Glomerular endothelial cell (primary cell): ENCODE measurements around the gene KREMEN1. TPM values are rescaled to one million over a fixed set of nuclear protein-coding genes. Genes with fewer than 3 reads are reported as not detected.

ENCODE experiments used
- DNase-seq: peaks from one replicate; pipeline ENCODE4 v3.0.0-alpha.2; 2011; ENCODE audit warnings: low read depth, low spot score; ENCODE audit errors: extremely low read depth
- total RNA-seq: library from RNA; depleted of rRNA; stranded (reverse); fragments of >200 nt; gene quantifications from 2 replicates; pipeline ENCODE4 v1.2.3, GENCODE V29; 2015

KREMEN1 gene
- total RNA-seq, 1 donor from 2014 or later = 2.3 TPM

DNA sequence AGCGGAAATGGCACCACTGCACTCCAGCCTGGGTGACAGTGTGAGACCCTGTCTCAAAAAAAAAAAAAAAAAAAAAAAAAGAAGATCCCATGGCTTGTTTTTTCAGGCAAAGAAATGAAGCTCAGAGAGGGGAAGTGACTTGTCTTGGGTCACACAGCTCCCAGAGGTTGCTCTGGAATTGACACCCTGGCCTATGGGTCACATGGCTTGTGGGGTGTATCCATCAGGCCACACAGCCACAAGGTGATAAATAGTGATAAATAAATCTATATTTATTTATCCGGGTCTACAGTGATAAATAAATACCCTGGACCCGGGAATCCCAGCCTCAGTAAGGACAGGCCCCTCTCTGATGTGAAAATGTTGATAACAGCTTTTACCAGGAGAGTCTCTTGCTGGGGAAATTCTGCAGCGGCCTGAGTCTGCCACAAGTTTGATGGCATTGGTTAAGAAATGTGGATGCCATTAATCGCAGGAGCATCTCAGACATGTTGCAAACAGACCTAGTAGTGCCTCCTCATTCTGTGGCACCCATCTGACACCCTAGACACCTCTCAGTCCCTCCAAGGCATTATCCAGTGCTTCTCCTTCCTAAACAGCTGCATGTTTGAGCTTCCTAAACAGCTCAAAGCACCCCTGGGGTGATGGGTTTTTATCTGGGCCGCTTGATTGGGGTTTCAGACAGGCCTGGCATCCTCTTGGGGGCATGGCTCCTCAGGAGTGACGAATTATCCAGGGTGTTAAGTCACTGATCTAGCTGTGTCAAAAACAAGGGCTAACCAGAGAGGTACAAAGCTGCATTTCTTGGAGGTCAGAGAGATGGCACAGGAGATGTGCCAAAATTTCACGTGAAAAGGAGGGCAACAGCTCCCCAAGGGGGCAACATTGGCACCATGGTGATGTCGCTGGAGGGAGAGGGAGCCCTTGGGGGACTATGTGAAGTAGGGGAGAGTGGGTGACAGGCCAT is 130.9 kb downstream of the KREMEN1 start:
- DNase-seq = no peak

DNA sequence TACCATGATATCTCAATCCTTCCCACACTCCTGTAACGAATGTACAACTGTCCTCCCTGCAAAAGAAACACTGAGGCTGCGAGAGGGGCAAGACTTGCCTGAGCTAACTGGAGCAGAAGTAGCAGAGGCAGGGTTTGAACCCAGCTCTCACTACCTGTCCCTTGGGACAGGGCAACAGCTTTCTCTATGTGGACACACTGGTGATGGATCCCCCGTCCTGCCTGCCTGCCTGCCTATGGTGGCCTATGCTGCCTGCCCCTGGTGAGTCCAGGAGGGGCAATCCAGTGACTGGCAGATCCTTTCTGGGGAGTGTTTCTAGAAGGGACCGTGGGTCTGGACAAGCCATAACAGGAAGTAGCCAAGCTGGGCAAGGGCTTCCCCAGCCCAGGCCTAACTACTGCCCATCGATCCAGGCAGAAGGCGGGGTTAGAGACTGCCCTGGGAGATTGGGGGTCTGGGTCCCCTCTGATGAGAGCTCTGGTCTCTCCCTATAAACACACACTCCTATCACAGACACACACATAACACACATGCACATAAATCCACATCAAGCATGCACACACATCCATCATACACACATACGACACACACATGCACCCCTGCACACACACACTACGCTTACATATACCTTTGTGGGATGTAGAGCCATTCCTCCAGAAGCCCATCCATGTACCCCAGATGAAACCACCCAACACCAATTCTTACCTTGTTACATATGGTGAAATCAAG is 131.8 kb downstream of the KREMEN1 start:
- no peak for DNase-seq

DNA sequence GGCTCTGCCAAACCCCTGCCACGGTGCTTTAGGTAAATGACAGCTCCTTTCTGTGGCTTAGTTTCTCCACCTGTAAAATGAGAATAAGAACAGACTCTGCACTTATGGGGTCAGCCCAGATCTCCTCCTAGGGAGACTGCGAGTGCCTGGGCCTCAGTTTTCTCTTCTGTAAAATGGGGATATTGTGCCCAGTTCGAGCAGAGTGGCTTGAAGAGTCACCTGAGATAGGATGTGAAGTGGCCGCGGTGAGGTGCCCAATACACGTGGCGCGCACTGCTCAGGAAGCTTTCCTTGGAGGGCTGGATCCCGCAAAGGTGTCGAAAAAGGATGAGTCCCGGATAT is 132.4 kb downstream of the KREMEN1 start:
- DNase-seq = no peak

DNA sequence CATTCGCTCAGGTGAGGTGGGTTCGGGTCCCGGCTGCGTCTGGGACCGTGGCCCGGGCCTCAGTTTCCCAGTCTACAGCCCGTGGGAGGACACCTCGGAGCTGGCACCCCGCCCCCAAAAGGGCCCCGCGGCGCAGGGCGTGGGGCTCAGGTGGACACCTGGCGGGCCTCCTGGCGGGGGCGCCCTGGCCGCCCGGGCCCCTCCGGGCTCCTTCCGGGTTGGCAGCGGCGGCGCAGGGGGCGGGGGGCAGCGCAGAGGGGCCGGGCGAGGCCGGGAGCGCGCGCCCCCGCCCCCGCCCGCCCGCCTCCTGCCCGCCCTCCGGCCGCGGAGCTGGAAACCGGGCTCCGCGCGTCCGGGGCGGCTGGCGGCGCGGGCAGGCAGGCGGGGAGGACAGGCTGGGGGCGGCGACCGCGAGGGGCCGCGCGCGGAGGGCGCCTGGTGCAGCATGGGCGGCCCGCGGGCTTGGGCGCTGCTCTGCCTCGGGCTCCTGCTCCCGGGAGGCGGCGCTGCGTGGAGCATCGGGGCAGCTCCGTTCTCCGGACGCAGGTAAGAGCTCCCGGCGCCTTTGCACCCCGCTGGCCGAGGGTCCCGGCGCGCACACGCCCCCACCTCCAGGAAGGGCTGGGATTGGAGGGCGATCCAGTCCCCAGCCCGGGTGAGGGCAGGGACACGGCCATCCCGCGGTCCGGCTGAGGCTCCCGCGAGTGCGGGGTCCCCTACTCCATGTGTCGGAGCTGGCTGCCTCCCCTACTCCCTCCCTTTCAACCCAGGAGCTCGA is 132.9 kb downstream of the KREMEN1 start, which contains the start of gene EMID1:
Gene EMID1, plus strand, starts transcription at position 303 of the 778 bp plus-strand sequence. Its CDS starts 143 bp downstream, at position 446.
- DNase-seq = no peak

DNA sequence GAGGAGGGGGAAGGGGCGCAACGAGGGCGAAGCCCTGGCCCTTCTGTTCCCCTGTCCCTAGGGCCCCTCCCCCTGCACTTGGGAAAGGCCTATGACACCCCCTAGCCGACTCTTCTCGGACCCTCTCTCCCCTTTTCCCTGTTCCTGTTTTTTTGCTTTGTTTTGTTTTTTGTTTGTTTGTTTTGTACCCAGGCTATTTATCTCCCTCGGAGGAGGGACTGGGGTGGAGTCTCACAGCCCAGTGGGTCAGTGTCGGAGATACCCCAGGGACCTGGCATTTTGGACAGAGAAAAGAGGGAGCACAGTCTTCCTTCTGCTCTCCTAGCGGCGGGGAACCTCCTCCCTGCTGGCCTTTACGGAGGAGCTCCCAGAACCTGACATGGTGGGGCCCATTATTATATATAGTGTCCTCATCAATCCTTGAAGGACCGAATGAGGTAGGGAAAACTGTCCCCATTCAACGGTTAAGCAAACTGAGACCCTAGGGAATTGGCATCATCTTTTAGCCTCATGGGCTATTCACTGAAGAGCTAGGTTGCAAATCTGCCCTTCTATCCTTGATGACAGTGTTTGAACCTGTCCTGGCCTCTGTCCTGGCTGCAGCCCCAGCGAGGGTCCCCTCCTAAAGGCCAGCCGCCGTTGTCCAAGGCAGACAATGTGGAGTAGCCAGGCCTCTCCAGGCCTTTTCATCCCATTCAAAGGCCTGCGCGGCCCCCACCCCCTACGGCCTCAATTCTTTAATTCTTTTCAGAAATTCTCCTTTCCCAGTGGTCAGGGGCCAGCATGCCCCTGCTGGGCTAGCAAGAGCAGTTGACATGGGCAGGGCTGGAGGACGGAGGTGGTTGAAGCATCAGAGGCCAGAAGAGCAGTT is 133.8 kb downstream of the KREMEN1 start:
- no peak for DNase-seq

DNA sequence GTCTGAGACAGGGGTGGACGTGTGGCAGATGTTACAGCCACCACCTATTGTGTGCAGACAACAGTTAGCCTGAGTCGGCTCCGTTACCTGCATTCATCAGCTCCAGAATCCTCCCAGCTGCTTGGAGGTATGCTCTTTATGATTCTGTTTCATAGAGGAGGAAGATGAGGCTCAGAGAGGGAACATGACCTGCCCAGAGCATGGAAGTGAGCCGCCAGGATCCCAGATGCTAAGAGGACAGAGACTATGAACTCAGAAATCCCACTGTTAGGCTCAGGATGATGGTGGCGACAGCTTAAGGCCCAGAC is 134.4 kb downstream of the KREMEN1 start:
- no peak for DNase-seq

DNA sequence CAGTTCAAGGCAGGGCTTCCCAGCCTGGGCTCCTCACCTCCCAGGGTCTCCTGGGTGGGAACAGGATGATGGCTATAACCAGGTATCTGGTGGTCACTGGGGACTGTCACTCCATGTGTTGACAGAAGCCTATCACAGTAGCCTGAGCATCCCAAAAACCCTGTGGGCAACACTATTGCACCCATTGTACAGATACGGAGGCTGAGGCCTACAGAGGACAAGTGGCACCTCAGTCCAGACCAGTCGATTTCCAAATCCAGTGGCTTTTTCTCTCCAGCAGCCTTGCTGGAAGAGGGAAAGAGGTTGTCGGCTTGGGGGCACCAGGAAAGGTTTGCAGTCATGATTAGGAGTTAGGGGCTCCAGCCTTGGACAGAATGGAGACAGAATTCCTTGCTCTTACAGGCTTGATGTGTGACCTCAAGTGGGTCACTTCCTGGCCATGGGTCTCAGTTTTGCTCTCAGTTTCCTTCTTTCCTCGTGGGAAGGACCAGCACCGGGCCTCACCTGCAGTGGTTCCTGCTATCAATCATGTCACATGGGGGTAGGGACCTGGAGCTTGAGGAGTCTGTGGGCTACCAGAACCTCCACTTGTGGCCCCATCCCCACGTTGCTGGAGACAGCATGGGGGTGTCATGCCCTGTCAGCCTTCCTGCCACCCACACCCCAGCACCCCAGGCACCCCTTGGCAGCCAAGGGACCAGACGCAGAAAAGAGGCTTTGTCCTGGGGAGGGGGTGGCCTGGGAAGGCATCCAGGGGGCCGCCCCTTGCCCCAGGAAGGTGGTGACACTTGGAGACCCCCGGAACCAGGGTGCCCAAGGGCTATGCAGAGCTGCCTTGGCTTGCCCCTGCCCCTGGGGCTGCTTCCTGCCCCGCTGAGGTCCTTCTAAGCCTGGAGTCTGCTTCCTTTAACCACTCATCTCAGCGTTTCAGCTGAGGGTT is 135.0 kb downstream of the KREMEN1 start:
- DNase-seq = no peak

DNA sequence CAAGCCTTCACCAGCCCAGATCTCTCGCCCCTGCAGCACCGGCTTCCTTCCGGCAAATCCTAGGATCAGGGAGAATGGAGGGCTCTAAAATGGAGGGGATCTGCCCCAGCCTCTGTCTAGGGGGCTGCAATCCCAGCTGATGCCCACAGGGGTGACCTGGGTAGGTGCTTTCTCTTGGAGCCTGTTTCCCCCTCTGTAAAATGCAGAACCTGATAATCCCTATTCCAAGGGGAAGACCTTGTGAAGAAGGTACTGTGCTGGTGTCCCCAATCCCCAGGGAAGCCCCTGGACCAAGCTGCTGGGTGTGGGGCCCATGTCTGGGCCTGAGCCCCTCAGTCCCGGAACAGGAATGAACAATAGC is 135.6 kb downstream of the KREMEN1 start:
- DNase-seq = no peak

DNA sequence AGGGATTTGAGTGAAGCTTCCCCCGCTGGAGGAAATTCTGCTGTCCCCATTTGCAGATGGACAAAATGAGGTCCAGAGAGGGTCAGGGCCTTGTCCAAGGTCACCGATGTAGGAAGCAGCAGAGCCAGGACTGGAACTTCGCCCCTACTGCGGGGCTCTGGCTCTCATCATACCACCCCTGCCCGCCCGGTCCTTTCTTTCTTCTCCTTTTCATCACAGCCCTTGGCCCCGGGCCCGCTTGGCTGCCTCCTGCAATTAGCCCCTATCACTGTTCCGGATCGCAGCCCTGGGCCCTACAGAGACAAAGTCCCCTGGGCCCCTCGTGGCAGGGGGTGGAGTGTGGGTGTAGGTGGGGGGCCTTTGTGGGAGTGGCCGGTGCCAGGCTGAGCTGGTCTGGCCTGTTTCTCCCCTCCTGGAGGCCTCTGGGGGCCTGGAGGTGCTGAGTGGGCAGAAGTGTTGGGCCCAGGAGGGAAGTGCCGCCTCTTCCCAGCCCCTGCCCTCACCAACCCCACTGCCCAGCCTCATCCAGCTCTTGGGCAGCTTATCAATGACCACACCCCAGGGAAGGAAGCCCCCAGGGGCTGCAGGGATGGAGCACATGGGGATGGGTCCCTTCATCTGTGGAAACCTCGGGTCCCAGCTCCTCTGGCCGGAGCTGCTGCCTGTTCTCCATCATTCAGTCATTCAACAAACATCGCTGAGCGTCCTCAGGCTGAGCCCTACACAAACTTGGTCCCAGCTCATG is 136.2 kb downstream of the KREMEN1 start:
- DNase-seq = no peak

DNA sequence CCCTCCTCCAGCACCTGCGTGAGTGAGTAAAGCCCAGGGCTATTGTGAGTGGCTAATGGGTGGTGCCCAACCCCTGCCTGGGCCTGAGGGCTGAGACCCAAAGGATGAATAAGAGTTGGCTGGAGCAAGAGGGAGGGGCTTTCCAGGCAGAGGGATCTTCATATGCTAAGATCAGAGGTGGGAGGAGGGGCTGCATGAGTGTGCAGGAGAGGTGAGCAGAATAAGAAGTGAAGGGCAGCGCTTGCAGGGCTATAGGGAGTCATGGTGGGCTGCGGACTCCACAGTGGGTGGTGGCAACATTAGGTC is 136.7 kb downstream of the KREMEN1 start:
- no peak for DNase-seq

DNA sequence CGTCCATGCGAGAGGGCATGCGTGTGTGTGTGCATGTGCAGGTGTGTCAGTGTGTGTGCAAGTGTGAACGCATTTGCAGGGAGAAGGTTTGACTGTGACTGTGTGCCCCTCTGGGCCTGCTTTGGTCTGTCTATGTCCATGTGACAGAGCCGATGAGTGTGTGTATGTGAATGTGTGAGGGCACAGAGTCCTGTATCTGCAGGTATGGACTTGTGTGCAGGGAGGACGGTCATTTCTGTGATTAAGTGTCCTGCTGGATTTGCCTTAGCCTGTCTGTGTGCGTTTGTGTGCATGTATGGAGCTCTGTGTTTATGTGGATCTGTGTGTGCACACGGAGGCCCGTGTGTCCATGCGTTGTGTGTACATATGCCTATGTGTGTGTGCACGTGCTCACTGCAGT is 138.2 kb downstream of the KREMEN1 start:
- no peak for DNase-seq

DNA sequence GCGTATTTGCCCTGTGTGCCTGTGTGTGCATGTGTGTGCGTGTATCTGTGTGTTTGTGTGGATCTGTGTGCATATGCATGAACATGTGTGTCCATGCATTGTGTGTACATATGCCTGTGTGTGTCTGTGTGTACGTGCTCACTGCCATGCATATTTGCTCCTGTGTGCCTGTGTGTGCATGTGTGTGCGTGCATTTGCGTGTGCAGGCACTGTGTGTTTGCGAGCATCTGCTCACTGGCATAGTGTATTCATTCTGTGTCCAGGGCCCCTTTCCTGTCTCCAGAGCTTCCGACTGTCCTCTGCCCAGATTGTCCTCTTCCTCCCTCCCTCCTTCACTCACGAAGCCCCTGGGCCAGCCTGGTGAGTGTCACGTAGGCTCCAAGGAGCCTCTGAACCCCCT is 138.6 kb downstream of the KREMEN1 start:
- no peak for DNase-seq

DNA sequence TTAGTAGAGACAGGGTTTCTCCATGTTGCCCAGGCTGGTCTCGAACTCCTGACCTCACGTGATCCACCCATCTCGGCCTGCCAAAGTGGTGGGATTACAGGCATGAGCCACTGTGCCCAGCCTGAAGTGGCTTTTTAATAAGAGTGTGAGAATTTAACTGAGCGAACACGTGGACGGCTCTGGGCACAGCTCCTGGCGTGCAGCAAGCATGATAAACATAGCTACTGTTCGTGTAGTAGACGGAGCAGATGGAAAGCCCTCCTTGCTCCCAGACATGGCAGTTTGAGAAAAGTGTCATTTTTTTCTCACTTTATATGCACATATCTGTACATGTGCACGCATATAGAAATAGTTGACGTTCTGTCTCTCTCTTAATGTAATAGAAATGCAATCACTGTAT is 139.9 kb downstream of the KREMEN1 start:
- no peak for DNase-seq

DNA sequence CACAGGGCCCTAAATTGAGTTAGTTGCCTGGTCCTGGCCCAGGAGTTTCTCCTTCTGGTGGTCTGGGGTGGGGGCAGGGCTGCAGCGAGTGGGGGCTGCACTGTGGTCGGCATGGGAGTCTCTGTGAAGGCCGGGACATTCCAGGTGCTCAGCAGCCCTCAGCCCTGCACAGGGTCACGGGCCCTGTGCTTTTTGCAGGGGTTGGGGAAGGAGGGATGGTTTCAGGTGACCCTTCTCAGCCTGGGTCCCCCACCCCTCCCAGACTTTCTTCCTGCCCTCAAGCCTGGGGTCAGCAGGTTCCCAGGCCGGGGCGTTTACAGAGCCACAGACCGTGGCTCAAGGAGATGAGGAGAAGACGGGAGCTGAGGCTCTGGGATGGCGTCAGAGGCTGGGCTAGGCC is 140.7 kb downstream of the KREMEN1 start:
- no peak for DNase-seq

DNA sequence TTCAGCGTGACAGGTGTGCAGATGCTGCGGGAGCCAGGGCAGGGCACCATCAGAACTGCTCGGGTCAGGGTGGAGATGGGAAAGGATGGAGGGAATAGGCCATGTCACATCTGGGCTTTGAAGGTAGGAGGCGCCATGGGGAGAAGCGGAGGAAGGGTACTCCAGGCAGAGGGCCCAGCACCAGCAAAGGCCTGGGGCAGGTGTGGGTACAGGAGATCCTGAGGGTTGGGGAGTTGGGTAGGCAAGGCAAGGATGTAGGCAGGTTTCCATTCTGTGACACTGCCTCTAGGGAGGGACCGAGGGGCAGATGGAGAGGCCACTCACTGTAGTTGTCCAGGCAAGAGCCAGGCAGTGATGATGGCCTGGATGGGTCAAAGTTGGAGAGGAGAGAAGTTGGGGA is 141.4 kb downstream of the KREMEN1 start:
- DNase-seq = no peak

DNA sequence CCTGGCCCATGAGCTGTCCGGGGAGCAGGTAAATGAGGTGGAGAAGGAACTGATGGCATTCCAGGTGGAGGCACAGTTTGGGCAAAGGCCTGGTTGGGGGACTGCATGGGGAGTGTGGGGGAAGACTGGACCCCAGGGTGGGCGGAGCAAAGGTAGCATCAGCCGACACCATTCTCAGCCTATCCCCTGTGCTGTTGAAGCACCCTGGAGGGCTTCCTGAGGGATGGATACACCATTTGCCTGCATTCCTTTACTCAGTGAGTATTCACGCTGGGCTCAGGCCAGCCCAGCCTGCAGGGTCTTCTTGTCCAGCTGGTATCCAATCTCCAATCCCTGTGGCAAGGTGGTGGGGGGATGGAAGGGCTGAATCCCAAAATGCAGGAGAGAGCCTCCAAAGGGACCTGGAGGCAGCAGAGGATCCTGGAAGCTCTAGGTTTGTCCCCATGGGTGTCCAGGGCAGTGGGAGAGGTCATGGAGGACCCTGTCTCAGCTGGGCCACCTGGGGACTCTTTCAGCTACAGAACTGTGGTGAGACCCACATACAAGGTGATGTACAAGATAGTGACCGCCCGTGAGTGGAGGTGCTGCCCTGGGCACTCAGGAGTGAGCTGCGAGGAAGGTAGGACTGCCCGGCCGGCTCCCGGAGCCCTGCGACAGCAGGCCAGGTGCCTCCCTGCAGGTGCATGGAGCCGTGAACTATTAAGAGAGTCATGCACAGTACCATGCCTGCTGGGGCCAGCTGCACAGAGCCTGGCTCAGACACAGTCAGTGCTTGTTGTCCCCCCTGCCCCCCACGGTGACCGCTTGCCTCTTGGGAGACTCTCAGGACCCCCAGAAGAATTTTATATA is 142.4 kb downstream of the KREMEN1 start:
- DNase-seq = no peak

DNA sequence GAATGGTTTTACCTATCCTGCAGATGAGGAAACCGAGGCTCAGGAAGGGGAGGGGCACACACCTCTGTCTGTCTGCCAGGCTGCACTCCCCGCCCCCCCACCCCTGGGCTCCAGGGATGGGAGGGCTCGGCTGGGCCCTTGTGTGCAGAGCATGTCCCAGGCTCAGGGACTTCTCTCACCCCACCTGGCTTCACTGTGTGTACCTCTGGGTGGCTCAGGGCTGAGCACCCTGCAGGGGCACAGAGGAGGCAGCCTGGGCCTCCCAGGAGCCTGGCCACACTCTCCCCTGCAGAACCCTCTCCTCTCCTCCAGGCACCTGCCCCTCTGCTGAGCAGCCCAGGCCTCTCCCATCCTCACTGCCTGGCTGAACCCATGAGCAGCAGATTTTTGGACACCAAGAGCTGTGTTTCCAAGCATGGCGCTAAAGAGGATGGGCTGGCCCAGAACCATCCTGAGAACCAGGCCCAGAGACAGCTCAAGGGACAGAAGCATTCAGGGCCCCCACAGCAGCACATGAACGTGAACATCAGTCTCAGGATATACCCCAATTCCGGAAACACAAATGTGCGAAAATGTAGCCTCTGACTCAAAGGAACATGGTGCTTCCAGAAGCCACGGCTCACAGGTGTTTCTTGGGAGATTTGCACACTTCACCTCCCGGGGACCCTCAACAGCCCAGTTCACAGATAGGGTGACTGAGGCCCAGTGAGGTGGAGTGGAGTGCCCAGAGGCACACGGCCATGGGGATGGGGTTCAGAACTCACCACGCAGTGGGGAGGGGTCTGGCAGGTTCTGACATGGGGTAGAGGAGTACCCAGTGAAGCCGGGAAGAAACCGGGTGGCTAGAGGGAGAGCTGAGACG is 143.4 kb downstream of the KREMEN1 start:
- DNase-seq = no peak
